Trophoblast cell (in vitro differentiated cells and primary cell): ENCODE measurements around the gene HOXC11.

Experiments used
- DNase-seq, 2 donors: peaks; one replicate each; pipeline ENCODE4 v3.0.0-alpha.2; 2016
- H2AFZ ChIP-seq: 2 replicates; pipeline ENCODE4 v1.6.1; 2013; ENCODE audit warnings: low read length, moderate library complexity, mild to moderate bottlenecking; ENCODE audit not compliant: insufficient read depth, poor library complexity
- H2AK5ac ChIP-seq: 2 replicates; pipeline ENCODE4 v1.6.1; 2013; ENCODE audit warnings: mild to moderate bottlenecking, low read length
- H2BK120ac ChIP-seq: 2 replicates; pipeline ENCODE4 v1.6.1; 2013; ENCODE audit warnings: low read length, mild to moderate bottlenecking, moderate library complexity; ENCODE audit not compliant: insufficient read depth, poor library complexity
- H2BK12ac ChIP-seq: 2 replicates; pipeline ENCODE4 v1.6.1; 2013; ENCODE audit warnings: mild to moderate bottlenecking, low read length, moderate library complexity
- H2BK5ac ChIP-seq: 2 replicates; pipeline ENCODE4 v1.6.1; 2013; ENCODE audit warnings: low read length, low read depth, moderate library complexity, mild to moderate bottlenecking; ENCODE audit not compliant: poor library complexity
- H3K14ac ChIP-seq: 2 replicates; pipeline ENCODE4 v1.6.1; 2013; ENCODE audit warnings: mild to moderate bottlenecking, low read length
- H3K18ac ChIP-seq: 2 replicates; pipeline ENCODE4 v1.6.1; 2013; ENCODE audit warnings: mild to moderate bottlenecking, low read length
- H3K23ac ChIP-seq: 2 replicates; pipeline ENCODE4 v1.6.1; 2013; ENCODE audit warnings: low read length
- H3K27ac ChIP-seq: 2 replicates; pipeline ENCODE4 v1.5.1; 2013; ENCODE audit warnings: low read depth, mild to moderate bottlenecking, inconsistent platforms, low read length, moderate library complexity
- H3K27me3 ChIP-seq: 2 replicates; pipeline ENCODE4 v1.6.1; 2013; ENCODE audit warnings: inconsistent platforms, mild to moderate bottlenecking, low read length, moderate library complexity; ENCODE audit not compliant: insufficient read depth
- H3K36me3 ChIP-seq, 2 experiments: 1 replicate in 1 of 2; 2 replicates in 1 of 2; pipeline ENCODE4 v1.6.1; 2013; ENCODE audit warnings: low read length in 2 of 2, mild to moderate bottlenecking in 2 of 2, moderate library complexity in 1 of 2; ENCODE audit not compliant: insufficient read depth in 2 of 2, control insufficient read depth in 1 of 2
- H3K4ac ChIP-seq: 2 replicates; pipeline ENCODE4 v1.6.1; 2013; ENCODE audit warnings: low read depth, mild to moderate bottlenecking, low read length, moderate library complexity
- H3K4me1 ChIP-seq, 2 experiments: 1 replicate in 1 of 2; 2 replicates in 1 of 2; pipeline ENCODE4 v1.6.1; 2013; ENCODE audit warnings: low read length in 2 of 2, mild to moderate bottlenecking in 2 of 2, moderate library complexity in 1 of 2; ENCODE audit not compliant: insufficient read depth in 2 of 2, control insufficient read depth in 1 of 2
- H3K4me2 ChIP-seq: 2 replicates; pipeline ENCODE4 v1.6.1; 2013; ENCODE audit warnings: inconsistent platforms, mild to moderate bottlenecking, low read length, moderate library complexity
- H3K4me3 ChIP-seq: 2 replicates; pipeline ENCODE4 v1.5.1; 2013; ENCODE audit warnings: mild to moderate bottlenecking, low read depth, low read length, inconsistent platforms
- H3K79me1 ChIP-seq: one replicate; pipeline ENCODE4 v1.6.1; 2013; ENCODE audit warnings: low read length
- H3K79me2 ChIP-seq: 2 replicates; pipeline ENCODE4 v1.6.1; 2013; ENCODE audit warnings: low read length, mild to moderate bottlenecking; ENCODE audit not compliant: control insufficient read depth, insufficient read depth, poor library complexity
- H3K9ac ChIP-seq: 2 replicates; pipeline ENCODE4 v1.6.1; 2013; ENCODE audit warnings: mild to moderate bottlenecking, low read length
- H3K9me3 ChIP-seq: 2 replicates; pipeline ENCODE4 v1.6.1; 2013; ENCODE audit warnings: low read depth, mild to moderate bottlenecking, control low read depth, inconsistent platforms, low read length; ENCODE audit not compliant: insufficient read depth
- H4K12ac ChIP-seq: 2 replicates; pipeline ENCODE4 v1.6.1; 2013; ENCODE audit warnings: low read depth, mild to moderate bottlenecking, low read length, moderate library complexity
- H4K8ac ChIP-seq: 2 replicates; pipeline ENCODE4 v1.6.1; 2013; ENCODE audit warnings: low read depth, mild to moderate bottlenecking, low read length, moderate library complexity
- H4K91ac ChIP-seq: one replicate; pipeline ENCODE4 v1.6.1; 2013; ENCODE audit warnings: low read depth, mild to moderate bottlenecking, low read length, moderate library complexity
- WGBS: extraction: QIAGEN DNeasy Blood & Tissue Kit; methylation state at CpG from one replicate; pipeline ENCODE4 v1.1.7; 2013; ENCODE audit warnings: missing lambda C conversion rate; ENCODE audit not compliant: insufficient read length, insufficient coverage; ENCODE audit errors: extremely low coverage; 5-methylcytosine and 5-hydroxymethylcytosine counted together

Gene HOXC11

DNA sequence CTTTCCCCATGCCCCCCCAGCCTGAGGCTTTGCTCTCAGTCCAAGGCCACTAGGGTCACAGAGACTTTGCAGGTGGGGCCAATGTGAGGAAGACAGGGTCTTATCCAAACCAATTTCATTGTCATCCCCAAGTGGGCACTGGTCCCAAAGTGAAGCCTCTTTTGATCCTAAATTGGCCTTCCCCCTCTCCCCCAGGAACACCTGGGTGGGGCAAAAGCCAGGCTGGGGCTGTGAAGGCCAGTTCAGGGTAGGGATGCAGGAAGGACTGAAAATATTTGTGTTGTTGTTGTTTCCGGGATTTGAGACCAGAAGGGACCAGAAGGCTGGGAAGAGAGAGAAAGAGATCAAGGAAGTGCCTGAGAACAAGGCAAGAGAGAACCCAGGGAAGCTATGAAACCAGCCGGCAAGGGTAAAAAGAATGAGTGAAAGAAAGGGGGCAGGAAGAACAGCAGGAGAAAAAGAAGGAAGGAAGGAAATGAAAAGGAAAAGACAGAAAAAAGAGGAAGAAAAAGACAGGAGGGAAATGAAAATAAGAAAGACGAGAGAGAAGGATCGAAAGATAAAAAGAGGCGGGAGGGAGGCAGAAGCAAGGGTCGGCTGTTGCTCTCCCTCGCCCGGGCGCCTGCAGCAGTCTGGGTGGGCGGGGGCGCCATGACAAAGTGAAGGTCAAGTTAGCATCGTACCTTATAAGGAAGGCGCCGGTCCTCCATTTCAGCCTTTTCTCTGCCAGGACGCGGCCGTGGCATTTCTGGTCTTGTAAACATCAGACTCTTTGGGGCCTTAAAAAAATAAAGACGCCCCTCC is 7.4 kb upstream of the HOXC11 start:
- no peaks in the 10 kb centered on the region for H3K79me2 ChIP-seq
- peak overlapping the region; percentile 49 for H4K91ac ChIP-seq
- no peak overlapping the region for H3K4me3 ChIP-seq
- H3K79me1 ChIP-seq: peaks cover 10% of the 10 kb centered on the region
- peaks cover 86% of the 10 kb centered on the region for H3K27me3 ChIP-seq
- H3K4me2 ChIP-seq: peak overlapping the region; percentile 38
- H3K36me3 ChIP-seq: no peaks in the 10 kb centered on the region
- no peak overlapping the region for H2BK5ac ChIP-seq
- peak overlapping the region; percentile 80 for H2BK120ac ChIP-seq
- H4K12ac ChIP-seq: no peak overlapping the region
- H3K4ac ChIP-seq: no peak overlapping the region
- peaks cover 4% of the 10 kb centered on the region for H3K9me3 ChIP-seq
- no peak overlapping the region for H3K9ac ChIP-seq
- peak overlapping the region; percentile 51 for H2BK12ac ChIP-seq
- H4K8ac ChIP-seq: no peak overlapping the region
- H2AFZ ChIP-seq: no peak overlapping the region
- H3K27ac ChIP-seq: no peak overlapping the region
- peak overlapping the region; percentile 35 for H2AK5ac ChIP-seq
- WGBS: no CpG with 5 or more reads among the region's 18 CpGs
- H3K23ac ChIP-seq: no peak overlapping the region
- H3K18ac ChIP-seq: no peak overlapping the region
- H3K14ac ChIP-seq: no peak overlapping the region
- DNase-seq: no peak
- peaks cover 2 to 13% of the 10 kb centered on the region in 2 experiments for H3K4me1 ChIP-seq

DNA sequence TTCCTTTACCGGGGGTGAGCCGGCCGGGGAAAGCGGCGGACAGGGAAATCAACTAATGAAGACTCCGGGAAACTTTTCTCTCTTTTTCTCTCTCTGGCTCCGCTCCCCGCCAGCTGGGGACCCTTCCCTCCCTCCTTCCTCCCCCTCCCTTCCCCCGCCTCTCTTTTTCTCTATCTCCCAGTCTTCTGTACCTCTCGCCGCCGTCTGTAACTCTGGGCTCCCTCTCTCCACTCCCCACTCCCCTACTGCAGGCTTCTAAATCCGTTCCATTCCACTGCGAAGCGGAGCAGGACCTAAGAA is 6.9 kb upstream of the HOXC11 start:
- no peak overlapping the region for H4K91ac ChIP-seq
- peak overlapping the region; percentile 57 for H3K4me3 ChIP-seq
- no peak overlapping the region for H2AFZ ChIP-seq
- H2BK120ac ChIP-seq: no peak overlapping the region
- no peak overlapping the region for H2BK5ac ChIP-seq
- no peaks in the 10 kb centered on the region for H3K79me2 ChIP-seq
- H2AK5ac ChIP-seq: no peak overlapping the region
- no peak for DNase-seq
- H3K36me3 ChIP-seq: no peaks in the 10 kb centered on the region
- WGBS: no CpG with 5 or more reads among the region's 15 CpGs
- no peak overlapping the region for H3K18ac ChIP-seq
- peak overlapping the region; percentile 19 for H3K4me2 ChIP-seq
- peaks cover 10% of the 10 kb centered on the region for H3K79me1 ChIP-seq
- H3K27ac ChIP-seq: no peak overlapping the region
- peaks cover 85% of the 10 kb centered on the region for H3K27me3 ChIP-seq
- H3K9me3 ChIP-seq: peaks cover 4% of the 10 kb centered on the region
- H4K12ac ChIP-seq: no peak overlapping the region
- H3K4ac ChIP-seq: no peak overlapping the region
- H4K8ac ChIP-seq: no peak overlapping the region
- no peak overlapping the region for H3K23ac ChIP-seq
- no peak overlapping the region for H3K9ac ChIP-seq
- no peak overlapping the region for H3K14ac ChIP-seq
- H3K4me1 ChIP-seq: peaks cover 2 to 11% of the 10 kb centered on the region in 2 experiments
- H2BK12ac ChIP-seq: no peak overlapping the region

DNA sequence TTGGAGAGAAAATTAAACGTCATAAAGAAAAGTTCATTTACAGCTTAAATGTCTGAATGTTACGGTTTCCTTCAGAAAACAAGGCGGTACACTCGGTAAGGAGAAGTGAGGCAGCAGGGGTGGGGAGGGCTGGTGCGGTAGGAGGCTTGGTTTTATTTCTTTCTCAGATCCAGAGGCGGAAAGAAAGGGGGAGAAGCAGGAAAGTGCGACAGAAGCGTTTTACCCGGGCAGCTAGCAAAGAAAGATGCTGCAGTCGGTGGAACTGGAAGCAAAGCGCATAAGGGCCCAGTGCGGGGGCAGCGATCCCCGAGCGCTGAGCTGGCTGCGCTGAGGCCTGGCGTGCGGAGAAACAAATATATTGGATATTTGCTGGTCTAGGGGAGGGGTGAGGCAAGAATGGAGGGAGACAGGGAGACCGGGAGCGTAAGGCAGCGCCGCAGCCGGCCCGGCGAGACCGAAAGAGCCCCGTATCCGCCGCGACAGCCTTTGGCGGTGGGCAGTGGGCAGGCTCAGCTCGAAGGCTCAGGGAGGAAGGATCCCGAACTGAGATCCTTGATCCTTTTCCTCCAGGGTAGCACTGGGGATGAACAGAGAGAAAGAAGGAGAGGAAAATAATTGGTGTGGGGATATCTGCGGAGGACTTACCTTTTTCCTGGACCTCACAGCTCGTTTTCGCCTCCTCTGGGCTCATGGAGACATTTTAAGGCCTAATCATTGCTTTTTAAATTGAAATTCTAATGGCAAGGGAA is 6.4 kb upstream of the HOXC11 start:
- peaks cover 10% of the 10 kb centered on the region for H3K79me1 ChIP-seq
- no peak overlapping the region for H3K27ac ChIP-seq
- no peaks in the 10 kb centered on the region for H3K79me2 ChIP-seq
- peak overlapping the region; percentile 57 for H3K4me3 ChIP-seq
- no peak overlapping the region for H4K12ac ChIP-seq
- H3K4me1 ChIP-seq: peaks cover 2 to 8% of the 10 kb centered on the region in 2 experiments
- peaks cover 4% of the 10 kb centered on the region for H3K9me3 ChIP-seq
- no peak overlapping the region for H4K8ac ChIP-seq
- peak overlapping the region; percentile 12 for H3K18ac ChIP-seq
- no CpG with 5 or more reads among the region's 36 CpGs for WGBS
- peak overlapping the region; percentile 42 for H4K91ac ChIP-seq
- peak overlapping the region; percentile 10 for H3K9ac ChIP-seq
- H3K14ac ChIP-seq: no peak overlapping the region
- H2BK12ac ChIP-seq: no peak overlapping the region
- H2BK5ac ChIP-seq: no peak overlapping the region
- H2AFZ ChIP-seq: no peak overlapping the region
- H3K4me2 ChIP-seq: peak overlapping the region; percentile 19
- peak overlapping the region; percentile 37 for H2BK120ac ChIP-seq
- no peaks in the 10 kb centered on the region for H3K36me3 ChIP-seq
- H2AK5ac ChIP-seq: no peak overlapping the region
- peaks cover 84% of the 10 kb centered on the region for H3K27me3 ChIP-seq
- DNase-seq: no peak
- H3K23ac ChIP-seq: no peak overlapping the region
- H3K4ac ChIP-seq: peak overlapping the region; percentile 27

DNA sequence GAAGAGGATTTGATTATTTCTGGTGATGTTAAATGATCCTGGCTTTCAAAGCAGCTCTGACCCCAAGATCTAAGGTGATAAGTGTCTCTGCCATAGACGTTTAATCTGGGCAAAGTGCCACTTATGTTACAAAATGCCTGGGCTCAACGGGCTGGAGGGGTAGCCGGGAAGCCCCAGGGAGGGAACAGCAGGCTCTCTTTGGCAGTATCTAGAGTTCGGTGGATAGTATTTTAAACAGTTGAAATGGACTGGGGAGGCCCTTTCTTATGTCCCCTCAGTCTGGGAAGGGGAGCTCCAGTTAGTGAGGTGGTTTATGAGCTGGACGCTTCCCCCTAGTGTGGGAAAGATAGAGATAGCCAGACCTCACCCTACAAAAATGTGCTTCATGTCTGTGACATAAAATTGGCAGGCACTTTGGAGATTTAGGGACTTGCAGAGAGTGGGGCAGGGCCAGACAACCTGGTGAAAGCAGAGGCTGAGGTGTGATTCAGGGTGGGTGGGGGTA is 5.5 kb upstream of the HOXC11 start:
- H4K91ac ChIP-seq: no peak overlapping the region
- no peak overlapping the region for H3K4me3 ChIP-seq
- no peak overlapping the region for H2BK120ac ChIP-seq
- no peak overlapping the region for H2BK12ac ChIP-seq
- H3K4ac ChIP-seq: no peak overlapping the region
- DNase-seq: no peak
- no peaks in the 10 kb centered on the region for H3K36me3 ChIP-seq
- H4K12ac ChIP-seq: no peak overlapping the region
- H3K79me2 ChIP-seq: no peaks in the 10 kb centered on the region
- H3K14ac ChIP-seq: no peak overlapping the region
- no peak overlapping the region for H3K9ac ChIP-seq
- peak overlapping the region; percentile 19 for H3K4me2 ChIP-seq
- H3K27ac ChIP-seq: no peak overlapping the region
- no peak overlapping the region for H4K8ac ChIP-seq
- H3K27me3 ChIP-seq: peaks cover 85% of the 10 kb centered on the region
- H3K18ac ChIP-seq: no peak overlapping the region
- no peak overlapping the region for H2AK5ac ChIP-seq
- no CpG with 5 or more reads among the region's 5 CpGs for WGBS
- H2AFZ ChIP-seq: no peak overlapping the region
- H3K9me3 ChIP-seq: peaks cover 3% of the 10 kb centered on the region
- H3K79me1 ChIP-seq: peaks cover 10% of the 10 kb centered on the region
- H3K23ac ChIP-seq: no peak overlapping the region
- no peak overlapping the region for H2BK5ac ChIP-seq
- H3K4me1 ChIP-seq: peaks cover 2 to 8% of the 10 kb centered on the region in 2 experiments
